Left forelimb (tissue), 1 donor: ENCODE measurements around the gene HTN3.
"Not testable (repeated sequence)": the region's sequence is repeated elsewhere in the genome, so short reads cannot be mapped to it uniquely, and the experiment has no call there.

Source experiments
- DNase-seq: peaks from one replicate; pipeline ENCODE4 v3.0.0-alpha.2; 2018; ENCODE audit warnings: low spot score

HTN3 gene

DNA sequence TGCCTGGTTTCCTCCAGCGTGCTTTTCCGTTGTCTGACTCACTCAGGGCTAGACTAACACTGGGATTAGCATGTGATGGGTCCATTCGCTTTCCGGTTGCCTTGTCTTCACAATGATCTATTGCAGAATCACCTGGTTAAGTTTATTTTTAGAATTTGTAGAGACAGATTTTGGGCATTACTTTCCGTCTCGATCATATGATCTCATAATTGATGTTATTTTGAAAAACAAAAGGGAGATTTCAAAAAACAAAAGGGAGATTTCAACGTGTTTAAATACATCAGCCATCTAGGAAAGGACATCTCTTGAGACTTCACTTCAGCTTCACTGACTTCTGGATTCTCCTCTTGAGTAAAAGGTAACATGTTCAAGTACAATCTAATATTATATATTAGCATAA, at the start of gene HTN3:
TSS of gene HTN3 (plus strand) at position 301 of the 400 bp plus-strand sequence. CDS start 2,282 bp downstream, outside the sequence.
- not testable (repeated sequence) for DNase-seq

DNA sequence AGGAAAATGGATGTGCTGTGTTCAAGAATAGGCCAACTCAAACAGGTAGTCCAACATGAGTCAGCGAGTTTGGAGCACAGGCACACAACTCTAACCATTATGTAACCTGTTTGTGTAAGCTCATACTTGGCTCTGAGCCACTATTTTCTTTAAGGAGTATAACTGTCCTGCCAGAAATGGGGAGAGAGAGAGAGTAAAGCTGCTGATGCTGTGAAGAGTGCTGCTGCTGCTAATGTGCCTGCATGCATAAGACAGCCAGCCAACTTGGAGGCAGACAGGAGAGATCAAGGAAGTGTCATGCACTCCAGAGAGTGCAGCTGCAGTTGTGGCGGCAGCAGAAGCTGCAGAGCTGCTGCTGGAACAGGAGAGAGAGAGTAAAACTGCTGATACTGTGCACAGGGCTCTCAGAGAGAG, 44.2 kb upstream of the HTN3 start:
- no peak for DNase-seq

DNA sequence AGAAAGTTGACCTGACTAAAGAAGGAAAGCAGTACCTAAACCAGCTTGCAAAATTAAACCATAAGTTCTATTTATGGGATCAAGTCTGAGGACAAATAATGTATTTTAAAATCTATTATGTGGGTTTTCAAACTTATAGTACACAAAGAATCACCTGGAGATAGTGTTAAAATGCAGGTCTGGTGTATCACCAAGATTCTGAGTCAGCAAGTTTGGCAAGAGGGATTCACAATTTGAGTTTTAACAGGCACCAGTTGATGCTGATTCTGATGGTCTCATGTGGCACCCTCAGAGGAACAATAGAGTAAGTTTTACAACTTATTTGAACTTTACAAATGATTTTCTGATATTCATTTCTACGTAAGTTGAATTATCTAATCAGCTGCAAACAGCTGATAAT, 41.6 kb upstream of the HTN3 start:
- no peak for DNase-seq

DNA sequence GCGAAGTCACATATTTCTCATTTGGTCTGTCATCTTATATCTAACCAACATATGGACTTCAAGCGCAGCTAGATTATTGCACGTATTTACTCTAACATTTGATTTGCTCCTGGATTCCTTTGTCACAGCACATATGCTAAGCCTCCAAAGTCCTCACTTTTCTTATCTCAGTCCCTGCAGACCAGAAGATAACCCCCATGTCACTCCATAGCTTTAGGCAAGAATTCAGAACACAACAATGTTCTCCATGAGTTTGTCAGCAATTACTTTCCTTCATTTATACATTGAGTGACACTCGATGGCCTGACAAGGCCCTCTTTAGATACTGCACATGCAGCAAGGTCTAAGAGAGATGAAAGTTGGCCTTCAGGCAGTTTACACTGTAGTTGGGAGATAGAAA, 37.2 kb upstream of the HTN3 start:
- no peak for DNase-seq

DNA sequence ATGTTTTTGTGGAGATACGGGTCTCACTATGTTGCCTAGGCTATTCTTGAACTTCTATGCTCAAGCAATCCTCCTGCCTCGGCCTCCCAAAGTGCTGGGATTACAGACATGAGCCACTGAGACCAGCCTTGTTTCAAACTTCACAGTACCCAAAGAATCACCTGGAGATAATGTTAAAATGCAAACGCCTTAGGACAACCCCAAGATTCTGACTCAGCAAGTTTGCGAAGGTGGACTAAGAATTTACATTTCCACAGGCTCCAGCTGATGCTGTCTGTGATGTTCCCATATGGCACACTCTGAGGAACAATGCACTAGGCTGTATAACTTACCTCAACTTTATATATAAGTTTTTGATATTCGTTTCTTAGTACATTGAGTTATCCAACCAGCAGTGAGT, 33.5 kb upstream of the HTN3 start:
- DNase-seq = no peak

DNA sequence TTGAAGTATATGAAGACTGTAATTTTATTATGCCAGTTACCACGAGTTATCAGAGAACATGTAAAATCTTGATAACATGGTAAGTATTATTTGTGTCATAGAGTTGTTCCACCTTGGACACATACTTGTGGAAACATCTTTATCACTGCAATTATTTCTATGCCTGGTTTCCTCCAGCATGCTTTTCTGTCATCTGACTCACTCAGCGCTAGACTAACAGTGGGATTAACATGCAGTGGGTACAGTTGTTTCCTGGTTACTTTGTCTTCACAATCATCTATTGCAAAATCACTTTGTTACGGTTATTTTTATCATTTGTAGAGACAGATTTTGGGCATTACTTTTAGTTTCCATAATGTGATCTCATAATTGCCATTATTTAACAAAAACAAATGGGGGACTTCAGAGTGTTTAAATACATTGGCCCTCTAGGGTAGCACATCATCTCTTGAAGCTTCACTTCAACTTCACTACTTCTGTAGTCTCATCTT, 32.7 kb upstream of the HTN3 start, which contains the start of gene STATH:
TSS of gene STATH (plus strand) at position 441 of the 491 bp plus-strand sequence. CDS start 2,472 bp downstream, outside the sequence.
- DNase-seq = no peak

DNA sequence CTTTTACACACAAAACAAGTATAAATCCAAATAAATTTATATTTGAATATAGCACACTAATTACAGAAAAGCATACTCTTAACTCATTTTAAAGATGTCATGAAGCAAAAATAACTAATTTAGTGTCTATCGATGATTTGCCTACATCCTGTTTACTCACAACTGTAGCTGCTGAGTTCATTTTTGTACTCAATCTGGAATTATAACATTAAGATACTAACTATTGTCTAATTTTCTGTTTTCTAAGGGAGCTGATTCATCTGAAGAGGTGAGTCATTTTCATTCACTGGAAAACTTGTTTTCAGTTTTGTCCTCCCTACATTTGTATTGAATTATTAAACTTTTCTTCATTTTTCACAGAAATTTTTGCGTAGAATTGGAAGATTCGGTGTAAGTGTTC, 28.8 kb upstream of the HTN3 start:
- DNase-seq = no peak

DNA sequence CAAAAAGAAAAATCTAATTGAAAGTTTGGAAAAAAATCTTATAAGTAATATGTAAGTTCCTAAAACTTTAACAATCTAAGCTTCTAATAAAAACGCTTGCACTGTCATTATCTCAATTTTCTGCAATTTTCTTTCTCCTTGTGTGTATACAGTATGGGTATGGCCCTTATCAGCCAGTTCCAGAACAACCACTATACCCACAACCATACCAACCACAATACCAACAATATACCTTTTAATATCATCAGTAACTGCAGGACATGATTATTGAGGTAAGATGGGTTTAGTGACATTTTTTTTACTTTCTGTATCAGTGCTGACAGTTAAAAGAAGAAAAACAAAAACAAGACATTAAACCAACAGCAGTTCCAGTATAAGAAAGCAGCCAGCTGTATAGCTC, 27.5 kb upstream of the HTN3 start:
- DNase-seq = no peak

DNA sequence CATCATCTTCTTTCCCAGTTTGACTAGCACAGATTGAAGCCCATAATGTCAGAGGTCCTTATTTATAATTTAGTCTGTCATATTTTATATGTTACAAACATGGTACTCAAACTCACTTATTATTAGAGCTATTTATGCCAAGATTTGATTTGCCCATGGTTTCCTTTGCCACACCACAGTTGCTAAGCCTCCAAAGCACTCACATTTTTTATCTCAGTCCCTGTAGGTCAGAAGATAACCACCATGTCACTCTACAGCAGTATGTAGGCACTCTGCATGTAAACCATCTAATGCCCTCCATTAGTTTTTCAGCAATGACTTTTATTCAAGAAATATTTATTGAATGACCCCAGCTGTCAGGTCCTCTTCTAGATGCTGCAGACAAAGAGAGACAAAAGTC, 25.8 kb upstream of the HTN3 start:
- no peak for DNase-seq

DNA sequence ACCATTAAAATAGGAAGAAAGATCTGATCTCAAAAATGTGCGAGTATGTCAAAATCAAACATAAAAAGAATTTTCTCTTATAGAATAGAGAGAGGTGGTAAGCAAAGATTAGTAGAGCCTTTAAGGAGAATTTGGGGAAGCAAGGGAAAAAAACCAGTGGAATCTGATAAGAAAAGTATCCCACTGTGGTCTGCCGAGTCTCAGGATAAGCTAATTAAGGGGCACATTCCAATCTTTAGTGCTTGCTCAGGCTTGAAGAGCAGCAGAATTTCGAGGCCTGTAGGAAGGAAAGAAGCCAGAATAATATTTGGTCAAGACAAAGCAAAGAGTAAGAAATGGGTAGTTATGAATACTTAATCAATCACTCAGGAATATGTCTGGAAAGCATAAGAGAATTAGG, 19.5 kb upstream of the HTN3 start:
- DNase-seq = no peak

DNA sequence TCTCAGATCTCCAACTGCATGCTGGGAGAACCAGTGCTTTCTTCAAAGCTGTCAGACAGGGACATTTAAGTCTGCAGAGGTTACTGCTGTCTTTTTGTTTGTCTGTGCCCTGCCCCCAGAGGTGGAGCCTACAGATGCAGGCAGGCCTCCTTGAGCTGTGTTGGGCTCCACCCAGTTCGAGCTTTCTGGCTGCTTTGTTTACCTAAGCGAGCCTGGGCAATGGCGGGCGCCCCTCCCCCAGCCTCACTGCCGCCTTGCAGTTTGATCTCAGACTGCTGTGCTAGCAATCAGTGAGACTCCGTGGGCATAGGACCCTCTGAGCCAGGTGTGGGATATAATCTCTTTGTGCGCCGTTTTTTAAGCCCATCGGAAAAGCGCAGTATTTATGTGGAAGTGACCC, 9.3 kb upstream of the HTN3 start:
- not testable (repeated sequence) for DNase-seq

DNA sequence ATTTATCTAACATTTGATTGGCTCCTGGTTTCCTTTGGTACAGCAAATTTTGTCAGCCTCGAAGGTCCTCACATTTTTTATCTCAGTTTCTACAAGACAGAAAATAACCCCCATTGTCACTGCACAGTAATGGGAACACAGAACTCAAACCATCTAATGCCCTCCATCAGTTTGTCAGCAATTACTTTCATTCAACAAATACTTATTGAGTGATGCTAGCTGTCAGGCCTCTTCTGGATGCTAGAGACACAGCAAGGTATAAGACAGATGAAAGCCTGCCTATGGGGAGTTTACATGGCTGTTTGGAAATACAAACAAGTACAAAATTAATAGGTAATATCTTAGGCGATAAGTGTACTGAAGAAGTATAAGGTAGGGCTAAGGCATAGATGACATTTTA, 5.0 kb upstream of the HTN3 start:
- DNase-seq = no peak

DNA sequence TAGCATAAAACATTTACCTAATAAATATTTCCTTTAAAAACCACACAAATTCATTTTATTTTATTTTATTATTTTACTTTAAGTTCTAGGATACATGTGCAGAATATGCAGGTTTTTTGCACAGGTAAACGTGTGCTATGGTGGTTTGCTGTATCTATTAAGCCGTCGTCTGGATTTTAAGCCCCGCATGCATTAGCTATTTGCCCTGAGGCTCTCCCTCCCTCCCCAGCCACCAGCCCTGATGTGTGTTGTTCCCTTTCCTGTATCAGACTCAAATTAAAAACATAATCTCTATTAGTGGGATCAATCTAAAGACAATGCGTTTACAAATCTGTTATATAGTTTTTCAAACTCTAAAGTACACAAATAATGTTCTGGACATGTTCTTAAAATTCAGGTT, 1.2 kb upstream of the HTN3 start:
- DNase-seq = no peak

DNA sequence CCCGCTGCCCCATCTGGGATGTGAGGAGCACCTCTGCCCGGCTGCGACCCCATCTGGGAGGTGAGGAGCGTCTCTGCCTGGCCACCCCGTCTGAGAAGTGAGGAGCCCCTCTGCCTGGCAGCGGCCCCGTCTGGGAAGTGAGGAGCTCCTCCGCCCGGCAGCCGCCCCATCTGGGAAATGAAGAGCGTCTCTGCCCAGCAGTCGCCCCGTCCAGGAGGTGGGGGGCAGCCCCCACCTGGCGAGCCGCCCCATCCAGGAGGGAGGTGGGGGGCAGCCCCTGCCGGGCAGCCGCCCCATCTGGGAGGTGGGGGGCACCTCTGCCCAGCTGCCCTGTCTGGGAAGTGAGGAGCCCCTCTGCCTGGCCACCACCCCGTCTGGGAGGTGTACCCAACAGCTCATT, 9.3 kb downstream of the HTN3 start:
- DNase-seq = not testable (repeated sequence)

DNA sequence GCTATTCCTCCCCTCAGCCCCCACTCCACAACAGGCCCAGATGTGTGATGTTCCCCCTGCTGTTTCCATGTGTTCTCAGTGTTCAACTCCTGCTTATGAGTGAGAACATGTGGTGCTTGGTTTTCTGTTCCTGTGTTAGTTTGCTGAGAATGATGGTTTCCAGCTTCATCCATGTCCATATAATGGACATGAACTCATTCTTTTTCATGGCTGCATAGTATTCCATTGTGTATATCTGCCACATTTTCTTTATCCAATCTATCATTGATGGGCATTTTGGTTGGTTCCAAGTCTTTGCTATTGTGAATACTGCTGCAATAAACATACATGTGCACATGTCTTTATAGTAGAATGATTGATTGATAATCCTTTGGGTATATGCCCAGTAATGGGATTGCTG, 11.7 kb downstream of the HTN3 start:
- not testable (repeated sequence) for DNase-seq

DNA sequence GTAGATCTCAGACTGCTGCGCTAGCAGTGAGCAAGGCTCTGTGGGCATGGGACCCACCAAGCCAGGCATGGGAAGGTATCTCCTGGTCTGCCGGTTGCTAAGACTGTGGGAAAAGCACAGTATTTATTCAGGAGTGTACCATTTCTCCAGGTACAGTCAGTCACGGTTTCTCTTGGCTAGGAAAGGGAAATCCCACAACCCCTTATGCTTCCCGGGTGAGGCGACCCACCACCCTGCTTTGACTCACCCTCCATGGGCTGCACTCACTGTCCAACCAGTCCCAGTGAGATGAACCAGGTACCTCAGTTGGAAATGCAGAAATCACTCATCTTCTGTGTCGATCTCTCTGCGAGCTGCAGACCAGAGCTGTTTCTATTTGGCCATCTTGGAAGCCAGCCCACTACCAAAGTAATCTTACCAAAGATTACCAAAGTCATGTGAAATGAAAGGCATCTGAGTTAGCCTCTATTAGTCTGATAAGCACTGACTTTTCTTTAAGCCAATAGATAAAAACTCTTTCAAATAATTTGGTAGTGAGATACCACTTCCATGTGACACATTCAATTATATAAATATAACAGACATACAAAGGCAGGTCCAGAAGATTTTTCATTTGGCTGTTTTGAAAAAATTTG, 13.5 kb downstream of the HTN3 start:
- DNase-seq = no peak

DNA sequence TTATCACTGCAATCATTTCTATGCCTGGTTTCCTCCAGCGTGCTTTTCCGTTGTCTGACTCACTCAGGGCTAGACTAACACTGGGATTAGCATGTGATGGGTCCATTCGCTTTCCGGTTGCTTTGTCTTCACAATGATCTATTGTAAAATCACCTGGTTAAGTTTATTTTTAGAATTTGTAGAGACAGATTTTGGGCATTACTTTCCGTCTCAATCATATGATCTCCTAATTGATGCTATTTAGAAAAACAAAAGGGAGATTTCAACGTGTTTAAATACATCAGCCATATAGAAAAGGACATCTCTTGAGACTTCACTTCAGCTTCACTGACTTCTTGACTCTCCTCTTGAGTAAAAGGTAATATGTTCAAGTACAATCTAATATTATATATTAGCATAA, 21.9 kb downstream of the HTN3 start, which contains the start of gene HTN1:
TSS of gene HTN1 (plus strand) at position 301 of the 400 bp plus-strand sequence. CDS start 2,639 bp downstream, outside the sequence.
- DNase-seq = not testable (repeated sequence)

DNA sequence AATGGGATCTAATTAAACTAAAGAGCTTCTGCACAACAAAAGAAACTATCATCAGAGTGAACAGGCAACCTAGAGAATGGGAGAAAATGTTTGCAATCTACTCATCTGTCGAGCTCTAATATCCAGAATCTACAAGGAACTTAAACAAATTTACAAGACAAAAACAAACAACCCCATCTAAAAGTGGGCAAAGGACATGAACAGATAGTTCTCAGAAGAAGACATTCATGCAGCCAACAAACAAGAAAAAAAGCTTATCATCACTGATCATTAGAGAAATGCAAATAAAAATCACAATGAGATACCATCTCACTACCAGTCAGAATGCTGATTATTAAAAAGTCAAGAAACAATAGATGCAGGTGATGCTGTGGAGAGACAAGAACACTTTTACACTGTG, 28.3 kb downstream of the HTN3 start:
- not testable (repeated sequence) for DNase-seq

DNA sequence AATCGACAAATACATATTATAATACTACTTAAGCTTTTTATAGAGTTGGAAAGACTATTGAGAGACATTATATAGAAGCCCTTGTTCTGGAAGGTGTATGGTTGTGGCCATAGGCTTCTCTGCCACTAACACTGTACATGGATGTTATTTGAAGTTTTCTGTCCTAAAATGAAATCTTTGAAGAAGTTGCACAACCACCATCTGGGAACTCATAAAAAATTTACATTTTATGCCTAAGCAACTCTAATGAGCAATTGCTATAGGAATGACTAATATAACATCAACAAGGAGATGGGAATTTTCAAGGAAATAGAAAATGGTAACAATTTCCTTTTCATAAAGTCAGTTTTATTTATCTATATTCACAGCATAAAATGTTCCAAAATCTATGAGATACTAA, 29.4 kb downstream of the HTN3 start:
- DNase-seq = no peak

DNA sequence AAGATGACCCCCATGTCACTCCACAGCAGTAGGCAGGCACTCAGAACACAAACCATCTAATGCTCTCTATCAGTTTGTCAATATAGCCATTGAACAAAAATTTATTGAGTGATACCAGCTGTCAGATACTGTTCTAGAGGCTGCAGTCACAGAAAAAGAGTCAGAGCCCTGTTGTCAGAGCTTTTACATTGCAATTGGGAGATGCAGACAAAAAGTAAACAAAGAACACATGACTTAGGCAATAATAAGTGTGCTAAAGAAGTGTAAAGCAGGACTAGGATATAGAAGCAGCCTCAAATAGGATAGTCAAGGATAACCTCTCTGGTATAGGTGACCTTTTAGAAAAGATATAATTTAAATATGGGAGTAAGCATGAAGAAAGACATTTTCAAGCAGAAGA, 30.9 kb downstream of the HTN3 start:
- no peak for DNase-seq

DNA sequence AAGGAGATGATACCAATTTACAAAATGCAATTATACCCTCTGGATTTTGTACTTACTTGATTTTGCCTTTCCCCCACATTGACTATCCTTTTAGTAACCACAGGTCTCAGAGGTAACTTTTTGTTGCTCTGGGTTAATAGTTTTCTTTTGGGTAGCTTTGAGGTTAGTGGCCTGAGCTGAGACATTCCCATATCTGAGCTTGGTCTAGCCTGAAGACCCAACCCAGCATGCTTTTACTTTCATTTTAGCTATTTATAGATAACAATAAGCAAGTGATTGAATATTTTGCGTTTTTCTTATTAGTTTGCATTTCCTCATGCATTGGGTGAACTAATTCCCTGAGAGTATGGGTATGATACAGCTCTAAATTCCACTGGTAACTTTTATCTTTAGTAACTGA, 33.7 kb downstream of the HTN3 start:
- DNase-seq = no peak

DNA sequence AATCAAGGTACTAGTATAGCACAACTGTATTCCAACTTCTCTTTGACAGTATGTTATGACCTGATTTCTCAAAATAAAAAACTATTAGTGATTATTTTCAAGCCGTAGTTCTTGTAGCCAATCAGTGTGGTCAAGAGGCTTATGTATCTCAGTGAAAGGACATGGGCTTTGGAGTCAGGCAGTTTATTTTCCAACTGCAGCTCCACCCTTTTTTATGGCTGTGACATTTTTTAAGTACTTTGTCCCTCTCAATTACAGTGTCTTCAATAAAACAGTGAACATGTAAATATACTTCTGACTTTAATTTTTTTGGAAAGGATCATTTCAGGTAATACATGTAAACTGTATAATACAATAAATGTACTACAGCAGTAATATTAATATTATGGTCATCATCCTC, 51.9 kb downstream of the HTN3 start:
- DNase-seq = no peak
